Mucosa of rectum (tissue), 2 donors: ENCODE results near the gene ZNF23.
"Not testable (repeated sequence)": the region's sequence is repeated elsewhere in the genome, so short reads cannot be mapped to it uniquely, and the experiment has no call there.

Experiments used
- H3K27ac ChIP-seq, 2 donors: one replicate each; pipeline ENCODE4 v1.7.0; 2013; ENCODE audit warnings: inconsistent platforms in 2 of 2, low read depth in 2 of 2, low read length in 2 of 2
- H3K27me3 ChIP-seq, 2 donors: one replicate each; pipeline ENCODE4 v1.7.0; 2013; ENCODE audit warnings: low read length in 2 of 2; ENCODE audit not compliant: control insufficient read depth in 2 of 2, insufficient read depth in 2 of 2
- H3K36me3 ChIP-seq, 2 donors: one replicate each; pipeline ENCODE4 v1.7.0; 2013; ENCODE audit warnings: low read length in 2 of 2; ENCODE audit not compliant: control insufficient read depth in 2 of 2, insufficient read depth in 2 of 2
- H3K4me1 ChIP-seq, 2 donors: one replicate each; pipeline ENCODE4 v1.7.0; 2013; ENCODE audit warnings: low read length in 2 of 2, mild to moderate bottlenecking in 1 of 2; ENCODE audit not compliant: control insufficient read depth in 2 of 2, insufficient read depth in 2 of 2
- H3K4me3 ChIP-seq, 2 donors: one replicate each; pipeline ENCODE4 v1.7.0; 2013; ENCODE audit warnings: low read length in 2 of 2
- H3K9ac ChIP-seq, 2 donors: one replicate each; pipeline ENCODE4 v1.7.0; 2013; ENCODE audit warnings: low read length in 2 of 2, low read depth in 1 of 2, mild to moderate bottlenecking in 1 of 2
- H3K9me3 ChIP-seq, 2 donors: one replicate each; pipeline ENCODE4 v1.7.0; 2013; ENCODE audit warnings: low read length in 2 of 2; ENCODE audit not compliant: control insufficient read depth in 2 of 2
- donor health status: healthy.
- donor health status: Normal muscosa, but diverticular disease.

The ZNF23 gene

GRCh38 chr16:71461686-71462648 lies at the start of gene ZNF23:
Gene ZNF23, minus strand, starts transcription at chr16:71462247. Its CDS starts 5,451 bp downstream, at chr16:71456796.
- peaks cover 10 to 11% of the 10 kb centered on the region in 2 donors for H3K4me1 ChIP-seq
- peak within 1 kb of the TSS; percentile 70 to 86 for H3K27ac ChIP-seq
- no peaks in the 10 kb centered on the region for H3K27me3 ChIP-seq

GRCh38 chr16:71507061-71507460 lies 45.0 kb upstream of the ZNF23 start:
- Histone ChIP-seq H3K27ac (no peak overlapping the region), H3K36me3 (no peaks in the 10 kb centered on the region), H3K27me3 (no peaks in the 10 kb centered on the region)

More at GRCh38 chr16:71461686-71462648, at the start of gene ZNF23:
- Histone ChIP-seq H3K36me3 (no peaks in the 10 kb centered on the region), H3K9me3 (no peaks in the 10 kb centered on the region), H3K9ac (peak within 1 kb of the TSS; percentile 88 to 92), H3K4me3 (peak within 1 kb of the TSS; percentile 97 to 98)

GRCh38 chr16:71504901-71505300 lies 42.9 kb upstream of the ZNF23 start:
- Histone ChIP-seq H3K27me3 (no peaks in the 10 kb centered on the region), H3K27ac (no peak overlapping the region), H3K9me3 (no peaks in the 10 kb centered on the region), H3K4me1 (no peaks in the 10 kb centered on the region), H3K4me3 (no peak overlapping the region), H3K36me3 (no peaks in the 10 kb centered on the region), H3K9ac (no peak overlapping the region)

More at GRCh38 chr16:71507061-71507460, 45.0 kb upstream of the ZNF23 start:
- Histone ChIP-seq H3K9ac (no peak overlapping the region), H3K4me3 (no peak overlapping the region), H3K9me3 (no peaks in the 10 kb centered on the region), H3K4me1 (no peaks in the 10 kb centered on the region)

- not testable (repeated sequence) for H3K9ac ChIP-seq, H3K27ac ChIP-seq, H3K4me1 ChIP-seq, H3K36me3 ChIP-seq, H3K4me3 ChIP-seq, H3K27me3 ChIP-seq, H3K9me3 ChIP-seq
These were observed 42.0 kb upstream of the ZNF23 start for GRCh38 chr16:71504051-71504450.

GRCh38 chr16:71501547-71501946 lies 39.5 kb upstream of the ZNF23 start:
- Histone ChIP-seq H3K27me3 (no peaks in the 10 kb centered on the region), H3K27ac (no peak overlapping the region), H3K36me3 (no peaks in the 10 kb centered on the region), H3K4me3 (no peak overlapping the region), H3K9me3 (no peaks in the 10 kb centered on the region), H3K4me1 (no peaks in the 10 kb centered on the region), H3K9ac (no peak overlapping the region)

- H3K27ac ChIP-seq = no peak overlapping the region
- no peaks in the 10 kb centered on the region for H3K27me3 ChIP-seq
- H3K9ac ChIP-seq = no peak overlapping the region
- no peaks in the 10 kb centered on the region for H3K9me3 ChIP-seq
- H3K36me3 ChIP-seq = no peaks in the 10 kb centered on the region
- H3K4me1 ChIP-seq = no peaks in the 10 kb centered on the region
- H3K4me3 ChIP-seq = no peak overlapping the region
These were observed 38.9 kb upstream of the ZNF23 start for GRCh38 chr16:71500964-71501363.

GRCh38 chr16:71499775-71500364 lies 37.8 kb upstream of the ZNF23 start:
- Histone ChIP-seq H3K4me1 (no peaks in the 10 kb centered on the region), H3K36me3 (no peaks in the 10 kb centered on the region), H3K27me3 (no peaks in the 10 kb centered on the region), H3K9me3 (no peaks in the 10 kb centered on the region), H3K9ac (no peak overlapping the region), H3K4me3 (no peak overlapping the region), H3K27ac (no peak overlapping the region)

GRCh38 chr16:71498031-71498430 lies 36.0 kb upstream of the ZNF23 start:
- Histone ChIP-seq H3K27me3 (no peaks in the 10 kb centered on the region), H3K9ac (no peak overlapping the region), H3K4me1 (no peaks in the 10 kb centered on the region), H3K9me3 (no peaks in the 10 kb centered on the region), H3K36me3 (no peaks in the 10 kb centered on the region), H3K4me3 (no peak overlapping the region), H3K27ac (no peak overlapping the region)

- H3K27ac ChIP-seq = no peak overlapping the region
- no peaks in the 10 kb centered on the region for H3K36me3 ChIP-seq
- no peaks in the 10 kb centered on the region for H3K9me3 ChIP-seq
- H3K4me3 ChIP-seq = no peak overlapping the region
- H3K9ac ChIP-seq = no peak overlapping the region
- no peaks in the 10 kb centered on the region for H3K27me3 ChIP-seq
- H3K4me1 ChIP-seq = no peaks in the 10 kb centered on the region
These were observed 31.2 kb upstream of the ZNF23 start for GRCh38 chr16:71493213-71493612.

- Histone ChIP-seq H3K4me1 (no peaks in the 10 kb centered on the region), H3K4me3 (no peak overlapping the region), H3K27ac (no peak overlapping the region), H3K27me3 (no peaks in the 10 kb centered on the region), H3K9ac (no peak overlapping the region), H3K9me3 (no peaks in the 10 kb centered on the region), H3K36me3 (no peaks in the 10 kb centered on the region)
These were observed 30.7 kb upstream of the ZNF23 start for GRCh38 chr16:71492786-71493185.
